IMR-90 (cell line): ENCODE results near the gene GABRA6. TPM values are rescaled to one million over a fixed set of nuclear protein-coding genes. Genes with fewer than 3 reads are reported as not detected.

ENCODE experiments used
- ATAC-seq: fragments of 200-7000 bp; cut with Tn5 transposase; 2 replicates; pipeline ENCODE4 v1.9.1; 2020; ENCODE audit warnings: low read depth, mild to moderate bottlenecking, moderate library complexity
- BruUV-seq: library from RNA; stranded (reverse); fragments of 400-500 nt; replicated peaks from 2 replicates; lab custom pipeline; 2021; lab: Mats Ljungman, UMichigan
- CTCF ChIA-PET: fragments of 300-600 bp; formaldehyde crosslinking; extraction: SDS; loops from one replicate; lab custom pipeline; 2021; ENCODE audit warnings: antibody characterized with exemption; lab: Yijun Ruan, JAX
- POLR2A ChIA-PET: fragments of 300-600 bp; sonication (Branson Sonifier 250); formaldehyde crosslinking; loops from one replicate; lab custom pipeline; 2022; ENCODE audit warnings: antibody characterized with exemption; ENCODE audit not compliant: unreplicated experiment; lab: Charles Lee
- DNase-seq: peaks from one replicate; pipeline ENCODE4 v3.0.0; 2013
- H2AFZ ChIP-seq: replicated peaks from 2 replicates; pipeline ENCODE3; 2013; ENCODE audit warnings: low read length, mild to moderate bottlenecking; ENCODE audit not compliant: poor library complexity
- H2AK5ac ChIP-seq: 2 replicates; pipeline ENCODE4 v1.6.1; 2013; ENCODE audit warnings: low read depth, low read length, inconsistent platforms
- H2AK9ac ChIP-seq: replicated peaks from 2 replicates; pipeline ENCODE3; 2013; ENCODE audit warnings: mild to moderate bottlenecking, low read depth, low read length, moderate library complexity; ENCODE audit not compliant: poor library complexity
- H2BK120ac ChIP-seq: 2 replicates; pipeline ENCODE4 v1.6.1; 2013; ENCODE audit warnings: low read depth, low read length, inconsistent platforms
- H2BK15ac ChIP-seq: 3 replicates; pipeline ENCODE4 v1.6.1; 2013; ENCODE audit warnings: low read depth, low read length, inconsistent platforms
- H2BK20ac ChIP-seq: 2 replicates; pipeline ENCODE4 v1.6.1; 2013; ENCODE audit warnings: low read depth, mild to moderate bottlenecking, inconsistent platforms, low read length, moderate library complexity
- H2BK5ac ChIP-seq: 2 replicates; pipeline ENCODE4 v1.6.1; 2013; ENCODE audit warnings: mild to moderate bottlenecking, low read depth, low read length, inconsistent platforms; ENCODE audit not compliant: poor library complexity, severe bottlenecking
- H3K14ac ChIP-seq: replicated peaks from 2 replicates; pipeline ENCODE4 v1.6.1; 2013; ENCODE audit warnings: low read depth, low read length, inconsistent platforms
- H3K18ac ChIP-seq: 2 replicates; pipeline ENCODE4 v1.6.1; 2013; ENCODE audit warnings: low read depth, low read length, control low read depth
- H3K23ac ChIP-seq: 2 replicates; pipeline ENCODE4 v1.6.1; 2013; ENCODE audit warnings: low read depth, low read length, inconsistent platforms
- H3K27ac ChIP-seq: 2 replicates; pipeline ENCODE4 v1.5.1; 2013; ENCODE audit warnings: mild to moderate bottlenecking, control low read depth, low read length; ENCODE audit not compliant: insufficient read depth
- H3K27me3 ChIP-seq: 2 replicates; pipeline ENCODE4 v1.6.1; 2013; ENCODE audit warnings: low read length; ENCODE audit not compliant: control insufficient read depth, insufficient read depth
- H3K36me3 ChIP-seq: 2 replicates; pipeline ENCODE4 v1.6.1; 2013; ENCODE audit warnings: low read length, mixed read lengths; ENCODE audit not compliant: control insufficient read depth, insufficient read depth
- H3K4ac ChIP-seq: 2 replicates; pipeline ENCODE4 v1.6.1; 2013; ENCODE audit warnings: low read depth, low read length, inconsistent platforms
- H3K4me1 ChIP-seq: 2 replicates; pipeline ENCODE4 v1.6.1; 2013; ENCODE audit warnings: low read length, mixed read lengths; ENCODE audit not compliant: control insufficient read depth, insufficient read depth
- H3K4me2 ChIP-seq: 2 replicates; pipeline ENCODE4 v1.6.1; 2013; ENCODE audit warnings: low read depth, mild to moderate bottlenecking, control low read depth, low read length, moderate library complexity
- H3K4me3 ChIP-seq: 2 replicates; pipeline ENCODE4 v1.5.1; 2013; ENCODE audit warnings: low read depth, mild to moderate bottlenecking, control low read depth, low read length, moderate library complexity; ENCODE audit not compliant: insufficient read depth
- H3K56ac ChIP-seq: 2 replicates; pipeline ENCODE4 v1.6.1; 2013; ENCODE audit warnings: low read length, inconsistent platforms; ENCODE audit not compliant: insufficient read depth; ENCODE audit errors: extremely low read depth
- H3K79me1 ChIP-seq, 2 experiments: 2 replicates each; pipeline ENCODE4 v1.6.1; 2013; ENCODE audit warnings: low read length in 2 of 2, inconsistent platforms in 1 of 2, low read depth in 1 of 2
- H3K9ac ChIP-seq: 2 replicates; pipeline ENCODE4 v1.6.1; 2013; ENCODE audit warnings: low read depth, low read length, control low read depth
- H3K9me1 ChIP-seq: 2 replicates; pipeline ENCODE4 v1.6.1; 2013; ENCODE audit warnings: low read length, inconsistent platforms; ENCODE audit not compliant: insufficient read depth
- H3K9me3 ChIP-seq: 2 replicates; pipeline ENCODE4 v1.6.1; 2013; ENCODE audit warnings: low read length; ENCODE audit not compliant: control insufficient read depth, insufficient read depth
- H4K20me1 ChIP-seq: 2 replicates; pipeline ENCODE4 v1.6.1; 2013; ENCODE audit warnings: low read length, inconsistent platforms; ENCODE audit not compliant: insufficient read depth
- H4K5ac ChIP-seq: 2 replicates; pipeline ENCODE4 v1.6.1; 2013; ENCODE audit warnings: mild to moderate bottlenecking, low read depth, low read length, control low read depth
- H4K8ac ChIP-seq, 2 experiments: 2 replicates each; pipeline ENCODE4 v1.6.1; 2013; ENCODE audit warnings: low read depth in 2 of 2, low read length in 2 of 2, control low read depth in 1 of 2, inconsistent platforms in 1 of 2
- H4K91ac ChIP-seq: 2 replicates; pipeline ENCODE4 v1.6.1; 2013; ENCODE audit warnings: low read depth, low read length, inconsistent platforms; ENCODE audit not compliant: insufficient read depth
- BHLHE40 ChIP-seq: fragments of 150-350 bp; IDR thresholded peaks from 2 replicates; pipeline ENCODE4 v1.6.1; 2016; ENCODE audit warnings: mild to moderate bottlenecking, low read depth, low read length
- CEBPB ChIP-seq: IDR thresholded peaks from 2 replicates; pipeline ENCODE4 v1.6.1; 2012; ENCODE audit warnings: low read depth, low read length, improper control_type of control experiment
- CHD1 ChIP-seq: IDR thresholded peaks from 2 replicates; pipeline ENCODE4 v1.6.1; 2012; ENCODE audit warnings: low read depth, low read length, improper control_type of control experiment
- FOS ChIP-seq: fragments of 150-350 bp; IDR thresholded peaks from 2 replicates; pipeline ENCODE4 v1.6.1; 2016; ENCODE audit warnings: low read depth, low read length
- MAFK ChIP-seq: IDR thresholded peaks from 2 replicates; pipeline ENCODE4 v1.6.1; 2012; ENCODE audit warnings: low read depth, low read length, improper control_type of control experiment
- MXI1 ChIP-seq: IDR thresholded peaks from 2 replicates; pipeline ENCODE4 v1.6.1; 2012; ENCODE audit warnings: low read depth, mild to moderate bottlenecking, low read length, moderate library complexity, borderline replicate concordance
- RAD21 ChIP-seq: IDR thresholded peaks from 2 replicates; pipeline ENCODE4 v1.6.1; 2012; ENCODE audit warnings: low read length, improper control_type of control experiment
- RCOR1 ChIP-seq: IDR thresholded peaks from 2 replicates; pipeline ENCODE4 v1.6.1; 2012; ENCODE audit warnings: mild to moderate bottlenecking, low read length, improper control_type of control experiment; ENCODE audit not compliant: insufficient replicate concordance
- SMC3 ChIP-seq: fragments of 150-350 bp; IDR thresholded peaks from 2 replicates; pipeline ENCODE4 v1.6.1; 2016; ENCODE audit warnings: low read depth, mild to moderate bottlenecking, antibody characterized with exemption, low read length, moderate library complexity
- WGBS, 2 experiments: methylation state at CpG; one replicate each; pipeline versions ENCODE4 v1.1.5 to v1.1.7; 2013; ENCODE audit warnings: missing lambda C conversion rate in 2 of 2; ENCODE audit not compliant: insufficient read length in 1 of 2; ENCODE audit errors: extremely low coverage in 2 of 2; 5-methylcytosine and 5-hydroxymethylcytosine counted together
- dilution Hi-C: fragments of 300-500 bp; cut with HindIII; formaldehyde crosslinking; loops from one replicate; pipeline ENCODE4 v1.14.3; 2018; ENCODE audit warnings: low sequenced_read_pairs; ENCODE audit not compliant: unreplicated experiment
- in situ Hi-C: fragments of 300-500 bp; cut with MboI; formaldehyde crosslinking; loops from 3 replicates; pipeline ENCODE4 v1.14.3; 2019; ENCODE audit warnings: low sequenced_read_pairs, inconsistent platforms, mixed read lengths
- intact Hi-C: fragments of 100-400 bp; cut with micrococcal nuclease; formaldehyde crosslinking; loops from 2 replicates; pipeline ENCODE4 v1.10.0; 2022
- polyA plus RNA-seq, 3 experiments: library from polyadenylated mRNA; depleted of rRNA; stranded (reverse); fragments of >200 nt; gene quantifications; 2 replicates each; pipeline ENCODE4 v1.2.3, GENCODE V29; 2012; ENCODE audit warnings: low replicate concordance in 1 of 3
- total RNA-seq: library from RNA; depleted of rRNA; stranded (reverse); fragments of >200 nt; gene quantifications from 2 replicates; pipeline ENCODE4 v1.2.3, GENCODE V29; 2012
- TF ChIP-seq, protein P1 (sequence below): fragments of 150-350 bp; IDR thresholded peaks from 2 replicates; pipeline ENCODE4 v1.6.1; 2017; ENCODE audit warnings: mild to moderate bottlenecking, antibody characterized with exemption, low read length, low read depth
- TF ChIP-seq, protein P2 (sequence below): fragments of 150-350 bp; IDR thresholded peaks from 2 replicates; pipeline ENCODE4 v1.6.1; 2016; ENCODE audit warnings: low read depth, mild to moderate bottlenecking, low read length, moderate library complexity, borderline replicate concordance

The GABRA6 gene
- total and polyA plus RNA-seq, 2 of the 4 experiments (the other 2 are of a cell fraction), result not detected

DNA sequence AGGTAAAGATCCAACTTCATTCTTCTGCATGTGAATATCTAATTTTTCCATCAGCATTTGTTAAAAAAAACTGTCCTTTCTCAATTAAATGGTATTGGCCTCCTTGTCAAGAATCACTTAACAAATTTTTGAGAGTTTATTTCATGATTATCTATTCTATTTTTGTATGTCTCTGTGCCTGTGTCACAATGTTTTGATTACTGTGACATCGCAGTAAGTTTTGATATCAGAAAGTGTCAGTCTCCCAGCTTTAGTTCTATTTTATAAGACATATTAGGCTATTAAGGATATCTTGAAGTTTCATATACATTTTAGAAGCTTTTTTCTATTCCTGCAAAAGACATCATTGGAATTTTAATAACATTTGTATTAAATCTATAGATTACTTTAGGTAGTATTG, 33.6 kb downstream of the GABRA6 start:
- CTCF ChIA-PET, result no interaction called here
- H3K23ac ChIP-seq, result no peak overlapping the region
- H3K9me1 ChIP-seq, result no peaks in the 10 kb centered on the region
- H4K5ac ChIP-seq, result no peak overlapping the region
- H3K4ac ChIP-seq, result no peak overlapping the region
- H2AK9ac ChIP-seq, result no peak overlapping the region
- no CpG with 5 or more reads among the region's 1 CpG for WGBS, 2 experiments
- H3K27me3 ChIP-seq, result no peaks in the 10 kb centered on the region
- H2BK15ac ChIP-seq, result no peak overlapping the region
- no peak overlapping the region for H2AFZ ChIP-seq
- no peaks in the 10 kb centered on the region for H3K79me1 ChIP-seq
- POLR2A ChIA-PET, result no interaction called here
- no peak overlapping the region for H4K8ac ChIP-seq
- no peak for ATAC-seq
- H3K4me3 ChIP-seq, result no peak overlapping the region
- H2BK120ac ChIP-seq, result no peak overlapping the region
- no peak overlapping the region for H4K91ac ChIP-seq
- H3K27ac ChIP-seq, result no peak overlapping the region
- H3K56ac ChIP-seq, result no peak overlapping the region
- intact Hi-C loops, result no loop called here
- no TSS peak for BruUV-seq
- no peaks in the 10 kb centered on the region for H3K4me1 ChIP-seq
- no peak overlapping the region for H3K9ac ChIP-seq
- no peak for DNase-seq
- in situ Hi-C loops, result no loop called here
- H3K4me2 ChIP-seq, result no peak overlapping the region
- H3K9me3 ChIP-seq, result peaks cover under 1% of the 10 kb centered on the region; the same call in 1 of the 2 replicates
- TF ChIP-seq RCOR1 (no peak), FOS (no peak), CHD1 (no peak), MAFK (no peak), CEBPB (no peak), MXI1 (no peak), RAD21 (no peak), BHLHE40 (no peak), SMC3 (no peak)
- TF ChIP-seq, protein P1, sequence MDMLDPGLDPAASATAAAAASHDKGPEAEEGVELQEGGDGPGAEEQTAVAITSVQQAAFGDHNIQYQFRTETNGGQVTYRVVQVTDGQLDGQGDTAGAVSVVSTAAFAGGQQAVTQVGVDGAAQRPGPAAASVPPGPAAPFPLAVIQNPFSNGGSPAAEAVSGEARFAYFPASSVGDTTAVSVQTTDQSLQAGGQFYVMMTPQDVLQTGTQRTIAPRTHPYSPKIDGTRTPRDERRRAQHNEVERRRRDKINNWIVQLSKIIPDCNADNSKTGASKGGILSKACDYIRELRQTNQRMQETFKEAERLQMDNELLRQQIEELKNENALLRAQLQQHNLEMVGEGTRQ, result no peak
- TF ChIP-seq, protein P2, sequence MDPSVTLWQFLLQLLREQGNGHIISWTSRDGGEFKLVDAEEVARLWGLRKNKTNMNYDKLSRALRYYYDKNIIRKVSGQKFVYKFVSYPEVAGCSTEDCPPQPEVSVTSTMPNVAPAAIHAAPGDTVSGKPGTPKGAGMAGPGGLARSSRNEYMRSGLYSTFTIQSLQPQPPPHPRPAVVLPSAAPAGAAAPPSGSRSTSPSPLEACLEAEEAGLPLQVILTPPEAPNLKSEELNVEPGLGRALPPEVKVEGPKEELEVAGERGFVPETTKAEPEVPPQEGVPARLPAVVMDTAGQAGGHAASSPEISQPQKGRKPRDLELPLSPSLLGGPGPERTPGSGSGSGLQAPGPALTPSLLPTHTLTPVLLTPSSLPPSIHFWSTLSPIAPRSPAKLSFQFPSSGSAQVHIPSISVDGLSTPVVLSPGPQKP, result no peak
- no peaks in the 10 kb centered on the region for H4K20me1 ChIP-seq
- no peak overlapping the region for H2AK5ac ChIP-seq
- H3K18ac ChIP-seq, result no peak overlapping the region
- H2BK5ac ChIP-seq, result no peak overlapping the region
- no peaks in the 10 kb centered on the region for H3K36me3 ChIP-seq
- H2BK20ac ChIP-seq, result no peak overlapping the region
- no peak overlapping the region for H3K14ac ChIP-seq
- dilution Hi-C loops, result no loop called here
